ENCODE data around the gene COG5. TPM values are rescaled to one million over a fixed set of nuclear protein-coding genes. Genes with fewer than 3 reads are reported as not detected.

COG5 gene
- total RNA-seq, 1 experiment from 2014 or later, result 20.2 TPM

DNA sequence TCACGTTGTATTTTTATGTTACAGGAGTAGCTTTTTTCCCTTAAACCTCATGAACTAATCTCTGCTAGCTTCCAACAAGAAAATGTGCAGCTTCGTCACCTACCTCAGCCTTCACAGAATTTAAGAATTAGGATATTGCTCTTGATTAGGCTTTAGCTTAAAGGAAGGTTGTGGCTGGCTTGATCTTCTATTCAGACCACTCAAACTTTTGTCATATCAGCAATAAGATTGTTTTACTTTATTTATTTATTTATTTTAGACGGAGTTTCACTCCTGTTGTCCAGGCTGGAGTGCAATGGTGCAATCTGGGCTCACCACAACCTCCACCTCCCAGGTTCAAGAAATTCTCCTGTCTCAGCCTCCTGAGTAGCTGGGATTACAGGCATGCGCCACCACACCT lies 219.4 kb downstream of the COG5 start:
- Histone ChIP-seq H4K8ac (replicated peaks; ENCODE audit: insufficient read length, low read depth, low read length) (no peak overlapping the region), H4K20me1 (ENCODE audit: control insufficient read depth, insufficient read depth, insufficient read length) (no peaks in the 10 kb centered on the region), H4K5ac (ENCODE audit: insufficient read length, low read depth, low read length) (no peak overlapping the region), H3K4ac (ENCODE audit: low read depth, low read length) (no peak overlapping the region), H3K27ac (ENCODE audit: insufficient read length, low read depth, low read length) (no peak overlapping the region), H2BK12ac (ENCODE audit: insufficient read length, low read depth, low read length) (no peak overlapping the region), H3K4me2 (ENCODE audit: insufficient read depth, insufficient read length, low read length) (no peak overlapping the region), H3K27me3 (ENCODE audit: insufficient read depth, low read length) (no peaks in the 10 kb centered on the region), H3K14ac (ENCODE audit: insufficient read depth, low read length) (no peak overlapping the region), H2BK15ac (ENCODE audit: low read depth, low read length) (no peak overlapping the region), H2BK5ac (ENCODE audit: insufficient read length, low read length) (no peak overlapping the region), H3K4me1 (ENCODE audit: insufficient read depth, low read length) (no peaks in the 10 kb centered on the region), H3T11ph (ENCODE audit: low read length) (no peak overlapping the region), H2AFZ (ENCODE audit: low read length) (no peak overlapping the region), H3K56ac (ENCODE audit: insufficient read length, low read depth, low read length) (no peak overlapping the region), H2AK5ac (ENCODE audit: insufficient read length, low read length) (no peak overlapping the region), H3K23ac (ENCODE audit: insufficient read length, low read depth, low read length) (no peak overlapping the region), H2BK20ac (ENCODE audit: low read depth, low read length, poor library complexity, severe bottlenecking) (no peak overlapping the region), H3K79me2 (ENCODE audit: insufficient read depth, low read length) (no peaks in the 10 kb centered on the region), H4K91ac (ENCODE audit: insufficient read length, low read depth, low read length) (no peak overlapping the region), H3K9ac (ENCODE audit: extremely low read depth, insufficient read length, low read length) (no peak overlapping the region), H3K23me2 (ENCODE audit: insufficient read length, low read depth, low read length, poor library complexity, severe bottlenecking) (no peaks in the 10 kb centered on the region), H3K9me3 (ENCODE audit: control insufficient read depth, low read depth, low read length) (no peaks in the 10 kb centered on the region), H2BK120ac (ENCODE audit: low read depth, low read length, poor library complexity, severe bottlenecking) (no peak overlapping the region), H3K18ac (ENCODE audit: insufficient read length, low read depth, low read length) (no peak overlapping the region), H3K79me1 (ENCODE audit: insufficient read depth, low read depth, low read length, poor library complexity, severe bottlenecking) (no peaks in the 10 kb centered on the region)
- Mint-ChIP-seq H3K4me3 (no peak overlapping the region), H3K27ac (no peak overlapping the region), H3K36me3 (ENCODE audit: insufficient read depth in 1 of 3, low read depth in 3 of 3) (peaks cover 2 to 8% (median 8%) of the 10 kb centered on the region in 3 experiments; a peak in 5 of 7 replicates), H3K27me3 (ENCODE audit: low read depth) (no peaks in the 10 kb centered on the region), H3K9me3 (peaks cover 11% of the 10 kb centered on the region in 2 experiments; a peak in 3 of 5 replicates), H3K4me1 (no peaks in the 10 kb centered on the region)
- no peak for DNase-seq
- WGBS (ENCODE audit: extremely low coverage, insufficient read length, low lambda C conversion rate), result no CpG with 5 or more reads among the region's 4 CpGs
- TF ChIP-seq, protein P1, sequence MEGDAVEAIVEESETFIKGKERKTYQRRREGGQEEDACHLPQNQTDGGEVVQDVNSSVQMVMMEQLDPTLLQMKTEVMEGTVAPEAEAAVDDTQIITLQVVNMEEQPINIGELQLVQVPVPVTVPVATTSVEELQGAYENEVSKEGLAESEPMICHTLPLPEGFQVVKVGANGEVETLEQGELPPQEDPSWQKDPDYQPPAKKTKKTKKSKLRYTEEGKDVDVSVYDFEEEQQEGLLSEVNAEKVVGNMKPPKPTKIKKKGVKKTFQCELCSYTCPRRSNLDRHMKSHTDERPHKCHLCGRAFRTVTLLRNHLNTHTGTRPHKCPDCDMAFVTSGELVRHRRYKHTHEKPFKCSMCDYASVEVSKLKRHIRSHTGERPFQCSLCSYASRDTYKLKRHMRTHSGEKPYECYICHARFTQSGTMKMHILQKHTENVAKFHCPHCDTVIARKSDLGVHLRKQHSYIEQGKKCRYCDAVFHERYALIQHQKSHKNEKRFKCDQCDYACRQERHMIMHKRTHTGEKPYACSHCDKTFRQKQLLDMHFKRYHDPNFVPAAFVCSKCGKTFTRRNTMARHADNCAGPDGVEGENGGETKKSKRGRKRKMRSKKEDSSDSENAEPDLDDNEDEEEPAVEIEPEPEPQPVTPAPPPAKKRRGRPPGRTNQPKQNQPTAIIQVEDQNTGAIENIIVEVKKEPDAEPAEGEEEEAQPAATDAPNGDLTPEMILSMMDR (conservative IDR thresholded peaks at IDR 0.05), result no peak

Data from H9 (cell line).